HUDEP-2 (cell line): ENCODE data around the gene CZIB.

Experiments
- DNase-seq, 76 experiments: peaks; one replicate each; lab custom pipeline; 2025; ENCODE audit not compliant: unreplicated experiment in 76 of 76; lab: John Stamatoyannopoulos, UW

CZIB gene

DNA sequence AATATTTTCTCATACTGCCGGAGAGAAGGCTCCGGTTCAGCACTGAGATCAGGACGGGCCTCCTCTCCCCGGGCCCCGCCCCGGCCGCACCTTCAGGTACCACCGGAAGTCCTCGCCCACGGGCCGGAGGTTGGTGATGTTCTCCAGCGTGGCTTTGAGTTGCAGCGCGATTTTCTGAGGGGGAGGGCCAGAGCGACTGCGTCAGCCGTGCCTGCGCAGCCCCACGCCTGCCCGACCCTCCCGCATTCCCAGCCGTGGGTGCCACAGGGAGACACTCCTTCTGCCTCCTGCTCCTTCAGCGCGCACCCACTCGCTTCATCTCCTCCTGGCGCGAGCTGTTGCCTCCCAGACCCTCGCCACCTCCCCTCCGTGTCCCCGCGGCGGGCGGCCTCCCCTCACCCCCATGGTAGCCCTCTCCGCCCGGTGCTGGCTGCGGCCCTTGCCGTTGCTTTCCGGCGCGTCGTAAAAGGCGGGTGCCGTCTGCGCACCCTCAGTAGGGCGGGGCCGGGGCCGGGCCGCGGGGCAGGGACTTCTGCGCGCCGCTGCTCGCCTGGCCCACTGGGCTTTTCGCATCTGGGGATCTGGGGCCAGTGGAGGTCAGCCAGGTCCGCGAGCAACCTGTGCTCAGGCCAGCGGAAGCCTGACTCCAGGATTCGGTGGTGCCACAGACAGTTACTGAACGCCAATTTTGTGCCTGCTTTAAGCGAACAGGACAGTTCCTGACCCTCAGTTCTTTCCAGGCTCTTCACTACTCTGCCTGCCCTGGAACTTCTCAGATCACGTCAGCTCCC, at the start of gene CZIB:
CZIB (minus strand) TSS at position 464 of the 791 bp plus-strand sequence; CDS start at position 405, 59 bp downstream.
- peak in 75 of 76 experiments; percentile 44 to 93 (median 84) for DNase-seq

DNA sequence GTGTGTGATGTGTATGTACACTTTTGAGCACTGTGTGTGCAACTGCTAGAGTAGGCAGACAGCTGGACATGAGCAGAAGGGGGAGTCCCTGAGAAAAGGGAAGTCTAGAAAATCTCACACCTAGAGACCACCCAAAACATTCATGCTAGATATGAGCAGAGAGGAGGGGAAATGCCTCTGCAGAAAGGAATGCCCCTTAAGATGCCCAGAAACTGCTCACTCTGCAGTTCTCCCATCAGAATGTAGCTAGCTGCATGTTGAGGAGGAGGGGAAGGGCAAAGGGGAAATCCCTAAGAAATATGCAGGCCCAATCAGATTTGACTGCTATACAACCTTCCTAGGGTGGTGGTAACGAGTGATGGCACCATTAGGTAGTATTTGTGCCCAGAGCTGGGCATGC, 49.7 kb upstream of the CZIB start:
- DNase-seq: no peak

DNA sequence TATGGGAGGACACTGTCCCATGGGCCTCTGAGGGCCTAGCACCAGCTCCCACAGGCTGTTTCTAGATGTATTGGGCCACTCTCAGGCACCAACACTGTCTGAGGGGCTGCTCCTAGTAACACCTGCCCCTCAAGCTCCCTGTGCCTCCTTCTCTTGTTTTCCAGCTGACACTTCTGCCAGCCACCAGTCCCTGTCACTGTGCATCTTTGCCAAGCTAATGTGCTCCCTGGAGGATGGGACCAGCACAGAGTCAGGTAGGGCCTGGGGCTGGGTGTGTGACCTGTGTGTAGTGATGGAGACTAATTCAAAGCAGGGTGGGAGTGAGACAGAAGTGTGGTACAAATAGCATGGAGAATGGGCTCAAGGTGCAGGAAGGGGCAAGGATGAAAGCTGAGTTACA, 47.3 kb upstream of the CZIB start:
- no peak for DNase-seq

DNA sequence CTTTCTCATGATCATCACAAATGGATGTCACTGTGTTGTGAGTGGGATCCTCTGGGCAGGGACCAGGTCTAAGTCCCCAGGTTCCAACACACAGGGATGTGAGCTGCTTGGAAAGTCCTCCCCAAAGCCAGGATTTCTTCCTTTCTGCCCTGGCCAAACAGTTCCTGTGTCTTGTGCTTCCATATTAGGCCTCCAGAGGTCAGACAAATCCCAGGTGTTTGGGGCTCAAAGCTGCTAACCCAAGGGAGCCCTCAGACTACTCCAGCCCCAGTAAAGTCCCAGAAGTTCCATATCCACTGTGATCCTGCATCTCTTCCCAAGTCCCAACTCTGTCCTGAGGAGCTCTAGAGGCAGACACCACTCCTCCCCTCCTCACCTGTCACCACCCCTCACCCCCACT, 45.6 kb upstream of the CZIB start:
- peak in 1 of 76 experiments; percentile 15 for DNase-seq

DNA sequence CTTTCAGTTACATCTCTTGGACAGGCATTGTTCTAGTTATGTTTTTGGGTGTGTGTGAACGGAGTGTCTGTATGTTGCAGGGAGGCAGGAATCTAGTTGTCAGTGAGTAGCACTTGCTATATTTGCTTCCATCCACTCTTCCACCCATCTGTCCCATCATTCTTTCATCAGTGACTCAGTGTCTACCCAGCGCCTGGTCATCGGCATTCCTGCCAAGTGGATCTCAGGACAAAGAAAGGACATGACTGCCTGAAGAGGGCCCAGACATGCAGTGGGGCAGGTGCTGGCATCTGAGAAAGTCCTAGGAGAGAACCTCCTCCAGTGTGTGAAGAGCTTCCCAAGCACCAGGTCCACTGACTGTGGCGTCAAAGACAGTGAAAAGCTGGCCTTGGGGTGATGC, 45.1 kb upstream of the CZIB start:
- no peak for DNase-seq

DNA sequence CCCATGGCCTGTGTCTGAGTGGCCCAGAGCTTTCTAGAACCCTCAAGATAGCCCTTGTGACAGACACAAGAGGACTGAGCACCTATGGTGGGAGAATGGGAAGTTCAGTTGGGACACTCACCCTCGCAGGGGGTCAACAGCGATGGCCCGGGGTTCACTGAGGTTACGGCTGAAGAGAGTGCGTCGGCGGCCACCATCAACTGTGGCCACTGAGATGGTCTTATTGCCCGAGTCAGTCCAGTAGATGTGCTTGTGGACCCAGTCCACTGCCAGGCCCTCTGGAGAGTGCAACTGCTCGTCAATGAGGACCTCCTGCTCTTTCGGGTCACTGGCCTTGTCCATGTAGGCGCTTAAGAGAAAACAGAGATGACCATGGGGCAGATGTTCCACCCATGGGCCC, 43.6 kb upstream of the CZIB start:
- DNase-seq: no peak

DNA sequence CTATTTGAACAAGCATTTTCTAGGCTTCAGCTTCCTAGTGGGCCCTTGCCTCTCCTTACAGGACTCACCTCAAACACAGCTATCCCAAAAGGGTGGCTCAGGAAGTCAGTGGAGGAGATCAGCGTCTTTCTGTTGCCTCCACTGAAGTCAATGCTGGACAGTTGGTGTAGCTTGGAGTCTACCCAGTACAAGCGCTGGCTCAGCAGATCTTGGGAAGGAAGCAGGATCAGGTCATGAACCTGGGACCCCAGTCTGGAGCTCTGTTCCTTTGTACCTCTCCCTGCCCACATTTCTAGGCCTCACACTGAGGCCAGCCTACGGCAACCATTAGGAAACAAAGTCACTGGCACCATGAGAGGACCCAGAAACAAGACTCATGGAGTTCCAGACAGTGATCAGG, 41.6 kb upstream of the CZIB start:
- no peak for DNase-seq

DNA sequence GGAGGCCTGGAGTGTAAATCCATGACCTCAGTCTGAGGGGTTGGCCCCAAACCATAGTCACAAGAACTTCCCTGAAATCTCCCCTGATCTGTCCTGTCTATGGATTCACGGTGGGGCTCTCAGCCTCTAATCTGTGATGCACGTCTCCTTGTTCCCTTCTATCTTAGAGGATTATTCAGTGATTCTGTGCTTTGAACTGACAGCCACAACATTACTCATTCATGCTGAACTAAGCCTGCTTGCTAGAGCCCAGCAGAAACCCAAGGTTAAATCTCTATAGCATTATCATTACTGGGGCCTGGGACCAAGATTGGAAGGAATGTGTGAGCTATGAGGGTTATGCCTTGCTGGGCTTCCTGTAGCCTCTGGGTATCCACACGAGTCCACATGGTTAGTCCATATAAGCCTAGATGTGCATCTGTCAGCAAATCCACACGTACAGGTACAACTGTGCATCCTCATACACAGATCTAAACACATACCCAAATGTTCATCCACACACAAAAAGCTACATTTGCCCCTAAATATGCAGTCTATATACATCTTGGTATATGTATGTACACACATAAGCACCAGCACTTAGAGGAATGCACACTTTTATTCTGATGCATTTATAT, 40.3 kb upstream of the CZIB start:
- DNase-seq: no peak

DNA sequence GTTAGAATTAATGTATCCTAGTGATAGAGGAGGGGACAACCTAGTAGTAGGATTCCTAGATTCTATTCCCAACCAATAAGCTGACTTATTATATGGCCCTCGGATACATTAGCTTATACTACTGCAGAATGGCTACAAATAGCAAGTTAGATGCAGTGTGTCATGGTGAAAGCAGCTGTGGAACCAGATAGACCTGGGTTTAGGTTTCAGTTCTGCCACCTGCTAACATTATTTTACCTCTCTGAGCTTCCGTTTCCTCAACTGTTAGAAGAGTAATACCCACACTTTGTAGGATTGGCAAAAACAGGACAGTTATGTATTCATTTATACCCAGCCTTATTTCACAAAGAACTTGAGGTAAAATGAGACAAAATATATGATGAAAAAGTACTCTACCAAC, 39.5 kb upstream of the CZIB start:
- no peak for DNase-seq

DNA sequence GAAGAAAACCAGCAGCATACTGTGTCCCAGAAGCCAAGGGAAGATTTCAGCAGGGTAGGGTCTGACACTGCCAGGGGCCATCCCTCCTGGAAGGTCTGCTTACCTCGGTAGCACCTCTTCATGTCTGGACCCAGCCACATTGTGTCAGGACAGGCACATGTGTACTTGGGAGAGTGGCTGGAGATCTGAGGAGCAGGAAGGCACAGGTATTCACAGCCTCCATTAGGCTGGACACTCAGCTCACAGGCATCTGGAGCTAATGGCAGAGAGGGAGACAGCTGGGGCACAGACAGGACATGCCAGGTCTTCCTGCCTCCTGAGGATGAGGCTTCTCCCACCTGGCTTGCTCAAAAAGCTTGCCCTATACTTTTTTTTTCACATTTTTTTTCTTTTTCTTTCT, 37.8 kb upstream of the CZIB start:
- no peak for DNase-seq

DNA sequence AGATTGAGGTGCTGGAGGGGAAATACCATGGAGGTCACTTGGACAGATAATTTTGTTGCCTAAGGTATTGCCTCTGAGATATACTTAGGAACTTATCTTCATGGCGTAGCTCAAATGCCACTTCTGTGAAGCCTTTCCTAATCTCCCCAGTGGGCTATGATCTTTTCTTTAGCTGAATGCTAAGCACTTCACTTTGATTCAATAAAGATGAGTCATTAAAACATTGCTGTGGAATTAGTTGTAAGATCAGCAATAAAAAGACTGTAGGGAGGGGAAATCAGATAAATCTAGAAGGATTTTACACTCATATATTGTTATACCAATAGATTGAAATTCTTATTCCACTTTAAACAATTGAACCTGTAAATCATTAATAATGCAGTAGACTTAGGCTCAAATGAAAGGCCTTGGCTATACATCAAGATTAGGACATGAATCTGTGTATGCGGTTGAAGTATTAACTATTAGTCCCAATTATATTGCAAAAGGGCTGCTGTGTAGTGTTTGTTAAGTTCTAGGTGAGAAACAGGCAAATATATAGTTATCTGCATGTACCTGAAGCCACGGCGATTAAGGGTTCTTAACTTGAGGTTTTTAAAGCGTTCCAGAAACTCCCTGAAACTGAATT, 37.1 kb upstream of the CZIB start:
- no peak for DNase-seq

DNA sequence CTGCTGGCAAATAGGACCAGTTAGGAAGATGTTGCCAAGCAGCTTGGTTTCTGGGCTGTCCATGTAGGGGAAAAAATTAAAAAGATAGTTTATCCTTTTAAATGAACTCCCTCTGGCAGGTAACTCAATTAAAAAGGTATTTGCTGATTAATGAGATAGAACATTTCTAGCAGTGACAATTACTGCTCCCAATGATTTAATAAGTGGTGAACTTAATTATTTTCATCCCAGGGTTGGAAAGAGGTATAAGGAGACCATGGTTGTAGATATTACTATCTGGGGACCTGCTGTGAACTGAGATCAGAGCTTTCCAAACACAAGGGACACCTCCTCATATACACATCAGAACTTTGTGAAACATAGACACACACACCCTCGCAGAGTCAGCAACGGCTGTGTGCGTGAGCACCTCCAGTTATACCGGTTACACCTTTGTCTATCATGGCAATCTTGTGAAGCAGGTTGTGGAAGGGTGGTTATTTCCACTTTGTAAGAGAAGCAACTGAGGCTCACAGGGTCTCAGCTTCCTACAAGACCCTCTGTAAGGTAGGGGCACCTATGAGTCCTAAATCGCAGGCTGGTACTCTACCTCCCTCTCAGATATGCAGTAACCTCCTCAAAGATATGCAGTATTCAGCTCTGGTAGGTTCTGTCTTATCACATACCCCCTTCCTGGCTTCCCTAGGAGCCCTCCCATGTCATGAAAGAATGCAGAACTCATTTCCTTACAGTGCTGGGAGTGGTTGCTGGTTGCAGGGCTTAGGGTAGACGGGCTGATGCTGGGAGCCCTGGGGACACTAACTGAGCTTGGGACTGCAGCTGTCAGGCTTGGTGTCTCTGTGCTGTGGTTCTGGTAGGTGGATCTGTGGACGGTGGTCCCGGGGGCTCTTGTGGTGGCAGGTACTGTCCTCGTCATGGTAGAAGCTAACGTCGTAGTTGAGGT, 36.3 kb upstream of the CZIB start:
- DNase-seq: no peak

DNA sequence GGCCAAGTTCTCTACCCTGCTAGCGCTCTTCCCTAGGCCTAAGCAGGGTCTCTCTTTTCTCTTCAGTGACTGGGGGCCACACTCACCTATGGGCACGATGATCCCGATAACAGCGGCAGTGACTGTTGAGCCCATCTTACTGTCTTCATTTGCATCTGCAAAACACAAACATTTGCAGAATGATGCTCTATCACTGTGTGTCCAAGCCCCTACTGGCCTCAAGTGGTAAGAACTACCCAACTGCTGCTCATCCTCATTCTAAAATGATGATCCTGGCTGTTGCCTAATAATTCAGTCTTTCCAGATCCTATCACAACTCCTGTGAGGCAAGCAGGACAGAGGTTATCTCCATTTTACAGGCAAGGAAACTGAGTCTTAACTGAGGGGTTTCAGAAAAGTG, 34.6 kb upstream of the CZIB start:
- DNase-seq: no peak

DNA sequence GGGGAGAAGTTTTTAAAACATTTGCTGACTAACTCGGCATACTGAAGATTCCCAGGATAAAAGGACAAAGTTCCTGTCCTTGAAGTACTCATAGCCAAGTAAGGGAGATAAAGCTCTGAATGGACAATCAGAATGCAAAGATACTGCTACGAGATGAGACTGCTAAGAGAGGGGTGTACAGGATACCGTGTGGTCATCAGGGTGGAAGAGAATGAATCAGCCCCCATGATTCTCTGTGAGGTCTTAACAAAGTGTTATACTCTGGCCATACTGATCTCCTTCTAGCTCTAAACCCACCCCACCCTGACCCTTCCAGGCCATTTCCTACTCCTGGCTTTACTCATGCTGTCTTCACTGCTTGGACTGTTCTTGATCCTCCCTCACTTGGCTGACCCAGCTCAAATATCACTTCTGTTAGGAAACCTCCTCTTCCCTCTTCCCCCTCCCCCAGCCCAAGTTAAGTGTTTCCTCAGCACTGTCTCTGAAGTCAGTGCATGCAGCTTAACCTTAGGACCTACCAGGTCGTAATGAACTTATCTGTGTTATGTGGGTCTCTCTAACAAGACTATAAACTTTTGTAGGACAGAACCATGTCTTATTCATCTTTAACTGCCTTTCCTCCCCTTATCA, 33.7 kb upstream of the CZIB start:
- no peak for DNase-seq

DNA sequence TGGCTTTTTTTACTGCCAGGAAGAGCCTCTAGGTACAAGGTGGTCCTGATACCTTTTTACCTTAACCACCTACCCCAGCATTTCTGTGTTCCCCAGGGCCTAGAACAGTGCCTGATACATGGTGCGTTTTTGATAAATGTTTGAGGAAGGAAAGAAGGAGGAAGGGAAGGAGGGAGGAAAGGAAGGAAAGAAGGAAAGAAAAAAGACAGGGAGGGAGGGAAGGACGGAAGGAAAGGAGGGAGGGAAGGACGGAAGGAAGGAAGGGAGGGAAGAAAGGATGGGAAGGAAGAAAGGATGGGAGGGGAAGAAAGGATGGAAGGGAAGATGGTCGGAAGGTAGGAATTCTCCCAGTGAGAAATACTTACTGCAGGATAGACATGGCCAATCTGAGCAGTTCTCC, 29.9 kb upstream of the CZIB start:
- no peak for DNase-seq

DNA sequence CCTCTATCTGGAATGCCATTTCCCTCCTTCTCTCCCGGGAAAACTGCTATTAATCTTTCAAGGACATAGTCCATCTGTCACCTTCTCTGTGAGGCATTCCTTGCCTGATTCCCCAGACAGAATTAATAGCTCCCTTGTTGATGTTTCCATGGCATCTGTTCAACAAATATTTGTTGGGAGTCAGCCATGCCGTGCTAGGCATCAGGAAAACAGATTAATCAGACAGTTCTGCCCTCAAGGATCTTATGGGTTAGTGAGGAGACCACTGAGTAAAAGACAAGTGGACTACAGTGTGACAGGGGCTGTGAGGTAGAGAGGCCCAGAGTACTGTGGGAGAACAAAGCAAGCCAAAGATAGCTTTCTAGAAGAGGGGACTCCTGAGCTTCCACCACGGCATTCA, 29.3 kb upstream of the CZIB start:
- no peak for DNase-seq

DNA sequence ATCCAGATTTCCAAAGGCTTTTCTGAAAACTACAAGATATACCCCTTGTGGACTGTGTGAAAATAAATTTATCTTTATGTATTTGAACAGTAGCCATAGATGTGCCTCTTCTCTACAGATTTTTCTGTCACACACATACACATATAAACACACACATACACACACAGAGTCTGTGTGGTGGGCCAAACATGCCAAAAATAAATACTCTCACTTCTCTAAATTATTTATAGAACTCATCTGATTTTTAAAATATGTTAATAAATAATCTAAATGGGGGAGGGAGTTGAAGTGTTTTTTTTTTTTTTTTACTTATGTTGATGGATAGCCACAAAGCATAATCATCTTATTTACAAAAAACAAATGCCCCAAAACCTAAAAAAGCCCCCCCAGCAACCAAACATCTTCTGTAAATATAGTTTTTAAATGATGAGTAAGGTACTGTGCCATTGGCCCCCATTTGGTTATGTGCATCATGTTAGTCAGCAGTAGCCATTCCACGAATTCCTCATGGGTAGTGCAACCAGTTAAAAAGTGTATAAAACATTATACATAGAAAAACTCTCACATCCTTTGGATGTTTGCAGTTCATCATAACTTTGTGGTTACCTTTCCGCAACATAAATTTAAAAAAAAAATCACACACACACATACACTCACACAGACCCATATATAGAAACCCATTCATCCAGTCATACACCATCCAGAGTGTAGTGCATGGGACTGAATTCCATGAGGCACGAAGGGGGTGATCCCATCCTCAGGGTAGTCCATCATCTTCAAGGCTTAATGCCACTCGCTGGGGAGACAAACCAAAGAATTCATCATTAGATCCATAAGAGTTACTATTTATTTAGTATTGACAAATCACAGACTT, 26.1 kb upstream of the CZIB start:
- no peak for DNase-seq

DNA sequence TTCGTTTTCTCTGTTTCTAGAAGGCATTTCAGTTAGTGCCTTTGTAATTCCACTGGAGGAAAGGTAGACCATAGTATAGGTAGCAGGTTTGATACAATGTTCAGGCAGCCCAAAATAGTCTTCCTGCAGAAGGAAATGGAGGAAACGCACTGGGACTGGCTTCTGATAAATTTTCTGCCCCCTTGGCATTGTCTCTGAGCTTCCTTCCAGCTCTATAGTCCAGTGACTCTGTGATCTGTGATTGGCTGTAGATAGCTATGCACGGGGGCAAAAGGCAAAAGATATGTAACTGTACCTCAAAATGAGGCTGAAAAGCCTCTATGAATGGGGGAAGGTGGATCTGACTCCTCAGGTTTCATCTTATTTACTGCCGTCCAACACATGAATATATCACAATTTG, 23.7 kb upstream of the CZIB start:
- no peak for DNase-seq

DNA sequence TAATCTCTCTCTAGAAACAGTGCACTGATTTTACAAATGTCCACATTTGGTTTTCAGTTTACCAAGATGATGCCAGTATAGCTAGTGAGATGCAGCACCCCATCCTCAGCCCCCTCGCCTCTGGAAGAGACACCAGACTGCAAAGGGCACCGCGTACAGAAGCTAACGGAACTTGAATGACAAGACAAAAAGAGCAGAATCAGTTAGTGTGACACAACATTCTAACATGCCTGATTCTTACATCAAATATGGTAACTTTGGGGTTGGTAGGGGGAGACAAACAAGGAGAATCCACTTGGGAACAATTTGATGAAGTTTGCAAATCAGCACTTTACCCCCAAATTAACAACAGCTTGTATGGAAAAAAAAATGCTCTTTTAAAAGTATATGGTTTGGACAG, 21.9 kb upstream of the CZIB start:
- DNase-seq: no peak

DNA sequence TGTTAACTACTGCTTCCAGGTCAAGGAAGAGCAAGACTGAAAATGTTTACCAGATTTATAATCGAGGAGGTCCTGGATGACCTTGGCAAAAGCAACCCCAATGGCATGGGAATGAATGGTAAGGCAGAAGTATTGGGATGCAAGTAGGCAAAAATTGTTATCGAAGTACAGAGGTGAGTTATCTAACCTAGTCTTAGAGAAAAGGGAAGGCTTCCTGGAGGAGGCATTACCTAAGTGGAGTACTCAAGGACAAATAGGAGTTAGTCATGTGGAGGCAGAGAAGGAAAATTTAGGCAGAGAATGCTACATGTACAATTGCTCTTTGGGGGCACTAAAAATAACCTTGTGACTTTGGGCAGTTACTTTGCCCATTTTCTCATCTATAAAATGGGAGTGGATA, 21.4 kb upstream of the CZIB start:
- DNase-seq: no peak
